Activated CD4-positive, alpha-beta T cell treated with anti-CD3 and anti-CD28 coated beads, Interleukin-2, amount 10 ng/mL, durations not matched to agents 7 days and 5 days (primary cell): ENCODE data around the gene RSAD2. TPM values are rescaled to one million over a fixed set of nuclear protein-coding genes. Genes with fewer than 3 reads are reported as not detected.
A peak's percentile ranks its signal among the peaks of the same experiment; 100 is the strongest.
"Not testable (repeated sequence)": the region's sequence is repeated elsewhere in the genome, so short reads cannot be mapped to it uniquely, and the experiment has no call there.

Experiments
- CTCF ChIA-PET: fragments of 350-600 bp; sonication (Branson Sonifier 250); formaldehyde crosslinking; loops from one replicate; lab custom pipeline; 2021; ENCODE audit warnings: antibody characterized with exemption; lab: Charles Lee
- POLR2A ChIA-PET: fragments of 350-600 bp; sonication (Branson Sonifier 250); formaldehyde crosslinking; loops from one replicate; lab custom pipeline; 2021; ENCODE audit warnings: antibody characterized with exemption; lab: Charles Lee
- DNase-seq: peaks from one replicate; pipeline ENCODE4 v3.0.0-alpha.2; 2020
- H3K27ac Mint-ChIP-seq: one replicate; pipeline ENCODE4 v1.8.0; 2021; ENCODE audit warnings: mild to moderate bottlenecking, moderate library complexity, mixed read lengths
- H3K27me3 Mint-ChIP-seq: one replicate; pipeline ENCODE4 v1.8.0; 2021; ENCODE audit warnings: mixed read lengths
- H3K36me3 Mint-ChIP-seq: one replicate; pipeline ENCODE4 v1.8.0; 2021; ENCODE audit warnings: low read depth, mixed read lengths
- H3K4me1 Mint-ChIP-seq: one replicate; pipeline ENCODE4 v1.8.0; 2021; ENCODE audit warnings: mixed read lengths
- H3K4me3 Mint-ChIP-seq: one replicate; pipeline ENCODE4 v1.8.0; 2021; ENCODE audit warnings: mild to moderate bottlenecking, moderate library complexity, mixed read lengths
- H3K9me3 Mint-ChIP-seq: one replicate; pipeline ENCODE4 v1.8.0; 2021; ENCODE audit warnings: mixed read lengths
- total RNA-seq, 2 experiments: library from RNA; stranded (reverse); gene quantifications; one replicate each; pipeline ENCODE4 v1.2.3, GENCODE V29; 2021

The RSAD2 gene
- total RNA-seq, 2 experiments from 2014 or later: 100 to 101 TPM

DNA sequence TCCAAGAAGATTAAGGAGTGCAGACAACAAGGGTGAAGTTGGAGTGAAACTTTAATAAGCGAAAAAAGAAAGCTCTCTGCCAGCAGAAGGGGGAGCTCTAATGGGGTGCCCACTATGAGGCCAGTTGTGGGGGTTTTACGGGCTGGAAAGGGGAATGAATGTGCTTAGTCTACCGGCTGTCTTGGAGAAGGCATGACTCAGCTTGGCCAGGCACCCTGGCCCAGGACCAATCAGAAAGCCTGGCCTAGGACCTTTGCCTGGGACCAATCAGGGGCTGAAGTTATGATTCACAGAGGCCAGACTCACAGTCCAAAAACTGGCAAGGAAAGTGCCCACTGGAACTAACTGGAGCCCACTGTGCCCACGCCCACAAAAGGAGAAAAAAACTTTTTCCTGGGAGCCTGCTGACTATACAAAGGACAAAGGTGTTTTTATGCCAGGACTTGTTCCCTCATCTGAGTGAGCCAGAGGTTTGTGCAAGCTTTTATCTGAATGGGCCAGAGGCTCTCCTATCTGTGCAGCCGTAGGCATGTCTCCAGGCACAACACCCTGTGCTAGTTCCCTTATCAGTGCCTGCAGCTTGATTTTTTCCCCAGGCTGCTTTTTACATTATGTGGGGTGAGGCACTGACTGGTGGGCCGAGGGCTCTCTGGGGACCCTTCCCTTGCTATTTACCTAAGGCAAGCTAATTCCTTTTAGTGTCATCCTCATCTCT is 30.5 kb upstream of the RSAD2 start:
- H3K27me3 Mint-ChIP-seq: no peaks in the 10 kb centered on the region
- H3K27ac Mint-ChIP-seq: no peak overlapping the region
- peaks cover 91% of the 10 kb centered on the region for H3K36me3 Mint-ChIP-seq
- H3K4me3 Mint-ChIP-seq: no peak overlapping the region
- POLR2A ChIA-PET: no interaction called here
- CTCF ChIA-PET: interaction anchor here (1.5 to 2.5 kb wide), 2 partner anchors 10 to 14 kb away, joined by 3 to 21 read pairs; no protein-coding TSS in a partner anchor
- H3K4me1 Mint-ChIP-seq: peaks cover 34% of the 10 kb centered on the region
- no peak for DNase-seq
- peaks cover 50% of the 10 kb centered on the region for H3K9me3 Mint-ChIP-seq

DNA sequence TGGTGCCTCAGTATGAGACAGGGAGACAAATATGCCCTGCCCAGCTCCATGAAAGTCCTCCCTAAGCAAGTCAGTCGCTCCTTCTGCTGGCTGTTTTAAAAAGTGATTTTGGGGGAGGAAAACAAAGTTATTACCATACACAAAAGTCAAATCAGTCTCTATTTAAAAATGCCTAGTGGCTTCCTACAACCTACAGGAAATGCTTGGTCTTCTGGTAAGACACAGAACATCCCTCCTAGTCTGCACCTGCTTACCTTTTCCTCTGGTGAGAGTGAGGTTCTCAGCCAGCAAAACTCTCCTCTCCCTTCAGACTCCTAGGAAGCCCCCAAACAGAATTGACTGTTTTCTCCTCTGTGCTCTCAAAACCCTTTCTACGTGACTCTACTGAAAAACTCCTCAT is 25.4 kb upstream of the RSAD2 start:
- Mint-ChIP-seq H3K36me3 (peaks cover 95% of the 10 kb centered on the region), H3K27ac (no peak overlapping the region), H3K4me1 (peaks cover 74% of the 10 kb centered on the region), H3K9me3 (peaks cover 13% of the 10 kb centered on the region), H3K4me3 (no peak overlapping the region), H3K27me3 (no peaks in the 10 kb centered on the region)
- DNase-seq: no peak
- POLR2A ChIA-PET: no interaction called here
- CTCF ChIA-PET: no interaction called here

DNA sequence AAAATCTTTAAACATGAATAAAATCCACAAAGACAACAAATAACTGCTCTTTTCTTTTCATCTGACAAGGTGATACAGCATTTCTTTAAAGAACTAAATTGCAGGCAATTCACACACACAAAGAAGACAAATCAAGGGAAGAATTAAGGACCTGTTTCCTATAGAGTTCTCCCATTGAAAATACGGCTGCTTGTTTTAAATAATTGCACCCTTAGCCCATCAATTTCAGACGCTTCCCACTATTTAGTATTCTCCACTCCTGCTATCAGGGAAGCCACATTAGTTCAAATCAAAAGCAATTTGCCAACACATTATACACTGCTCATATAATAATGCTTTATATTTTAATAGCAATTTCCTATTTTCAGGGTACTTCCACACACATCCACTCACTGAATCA is 23.2 kb upstream of the RSAD2 start:
- peaks cover 77% of the 10 kb centered on the region for H3K4me1 Mint-ChIP-seq
- peaks cover 11% of the 10 kb centered on the region for H3K9me3 Mint-ChIP-seq
- ChIA-PET POLR2A (no interaction called here), CTCF (interaction anchor here (0.6 to 1.0 kb wide), 2 partner anchors 12 to 75 kb away, joined by 3 read pairs; no protein-coding TSS in a partner anchor)
- no peak for DNase-seq
- peak overlapping the region; percentile 46 for H3K27ac Mint-ChIP-seq
- peaks cover 93% of the 10 kb centered on the region for H3K36me3 Mint-ChIP-seq
- H3K27me3 Mint-ChIP-seq: no peaks in the 10 kb centered on the region
- H3K4me3 Mint-ChIP-seq: no peak overlapping the region

DNA sequence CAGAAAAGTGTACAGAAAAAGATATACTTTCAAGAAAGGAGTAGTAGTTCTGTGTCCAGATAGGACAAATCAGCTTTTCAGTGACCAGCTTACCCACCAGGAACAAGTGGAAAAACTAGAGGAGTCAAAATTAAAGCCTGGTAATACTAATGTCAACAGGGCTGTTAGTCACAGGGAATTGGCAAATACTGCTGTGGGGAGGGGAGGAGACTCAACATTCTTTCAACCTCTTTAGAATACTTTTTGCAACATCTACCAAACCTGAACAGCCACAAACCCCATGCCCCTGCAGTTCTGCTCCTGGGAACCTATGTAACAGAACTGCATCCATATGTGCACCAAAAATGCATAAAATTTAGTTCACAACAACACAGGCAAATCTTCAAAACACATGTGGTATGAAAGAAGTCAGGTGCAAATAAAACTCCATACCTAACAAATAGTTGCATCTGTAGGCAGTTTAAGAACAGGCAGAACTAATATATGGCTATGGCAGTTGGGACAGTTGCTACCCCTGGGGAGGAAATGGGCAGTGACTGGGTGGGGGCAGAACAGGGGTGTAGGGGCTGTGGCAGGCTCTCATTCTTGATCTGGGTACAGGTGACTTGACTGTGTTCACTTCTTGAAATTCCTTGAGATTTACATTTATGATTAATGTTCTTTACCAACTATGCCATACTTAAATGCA is 21.6 kb upstream of the RSAD2 start:
- Mint-ChIP-seq H3K4me1 (peaks cover 79% of the 10 kb centered on the region), H3K9me3 (peaks cover 22% of the 10 kb centered on the region), H3K27me3 (no peaks in the 10 kb centered on the region), H3K4me3 (no peak overlapping the region), H3K36me3 (peaks cover 93% of the 10 kb centered on the region), H3K27ac (peak overlapping the region; percentile 3)
- POLR2A ChIA-PET: no interaction called here
- no peak for DNase-seq
- CTCF ChIA-PET: no interaction called here

DNA sequence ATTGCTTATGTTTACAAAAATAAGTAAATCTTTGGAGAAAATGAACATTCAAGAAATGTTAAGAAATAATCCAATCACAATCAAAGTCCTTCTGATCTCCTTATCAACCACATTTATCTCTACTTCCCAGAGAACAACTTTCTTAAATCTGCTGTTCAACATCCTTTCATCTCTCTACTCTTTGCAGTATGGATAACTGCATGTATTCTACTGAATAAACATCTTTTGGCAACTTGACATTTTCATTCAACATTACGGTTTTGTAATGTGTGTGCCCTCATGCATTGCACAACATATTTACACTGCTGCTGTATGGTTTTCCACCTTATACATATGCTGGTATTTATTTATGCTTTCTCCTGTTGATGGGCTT is 21.0 kb upstream of the RSAD2 start:
- ChIA-PET POLR2A (no interaction called here), CTCF (interaction anchor here (0.6 kb wide), 1 partner anchor 20 kb away, joined by 3 read pairs; no protein-coding TSS in a partner anchor)
- Mint-ChIP-seq H3K9me3 (peaks cover 26% of the 10 kb centered on the region), H3K4me1 (peaks cover 79% of the 10 kb centered on the region), H3K27ac (peak overlapping the region; percentile 3), H3K27me3 (no peaks in the 10 kb centered on the region), H3K36me3 (peaks cover 93% of the 10 kb centered on the region), H3K4me3 (no peak overlapping the region)
- no peak for DNase-seq

DNA sequence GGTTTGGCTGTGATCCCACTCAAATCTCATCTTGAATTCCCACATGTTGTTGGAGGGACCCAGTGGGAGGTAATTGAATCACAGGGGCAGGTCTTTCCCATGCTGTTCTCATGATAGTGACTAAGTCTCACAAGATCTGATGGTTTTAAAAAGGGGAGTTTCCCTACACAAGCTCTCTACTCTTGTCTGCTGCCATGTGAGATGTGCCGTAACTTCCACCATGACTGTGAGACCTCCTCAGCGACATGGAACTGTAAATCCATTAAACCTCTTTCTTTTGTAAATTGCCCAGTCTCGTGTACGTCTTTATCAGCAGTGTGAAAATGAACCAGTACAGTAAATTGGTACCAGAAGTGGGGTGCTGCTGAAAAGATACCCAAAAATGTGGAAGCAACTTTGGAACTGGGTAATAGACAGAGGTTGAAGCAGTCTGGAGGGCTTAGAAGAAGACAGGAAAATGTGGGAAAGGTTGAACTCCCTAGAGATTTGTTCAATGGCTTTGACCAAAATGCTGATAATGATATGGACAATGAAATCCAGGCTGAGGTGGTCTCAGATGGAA is 19.0 kb upstream of the RSAD2 start:
- H3K27me3 Mint-ChIP-seq, POLR2A ChIA-PET, CTCF ChIA-PET, H3K4me3 Mint-ChIP-seq, DNase-seq: not testable (repeated sequence)
- Mint-ChIP-seq H3K9me3 (peaks cover 35% of the 10 kb centered on the region), H3K27ac (peak overlapping the region; percentile 19), H3K4me1 (peaks cover 85% of the 10 kb centered on the region), H3K36me3 (peaks cover 95% of the 10 kb centered on the region)

DNA sequence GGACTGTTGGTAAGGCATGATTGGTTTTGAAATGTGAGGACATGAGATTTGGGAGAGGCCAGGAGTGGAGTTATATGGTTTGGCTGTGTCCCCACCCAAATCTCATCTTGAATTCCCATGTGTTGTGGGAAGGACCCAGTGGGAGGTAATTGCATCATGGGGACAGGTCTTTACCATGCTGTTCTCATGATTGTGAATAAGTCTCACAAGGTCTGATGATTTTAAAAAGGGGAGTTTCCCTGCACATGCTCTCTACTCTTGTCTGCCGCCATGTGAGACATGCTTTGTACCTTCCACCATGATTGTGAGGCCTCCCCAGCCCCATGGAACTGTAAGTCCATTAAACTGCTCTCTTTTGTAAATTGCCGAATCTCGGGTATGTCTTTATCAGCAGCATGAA is 17.3 kb upstream of the RSAD2 start:
- no peak for DNase-seq
- H3K4me3 Mint-ChIP-seq: no peak overlapping the region
- peak overlapping the region; percentile 4 for H3K27ac Mint-ChIP-seq
- H3K36me3 Mint-ChIP-seq: peaks cover 92% of the 10 kb centered on the region
- H3K27me3 Mint-ChIP-seq: no peaks in the 10 kb centered on the region
- CTCF ChIA-PET: interaction anchor here (1.3 to 5.0 kb wide), 2 partner anchors 12 to 17 kb away, joined by 4 to 21 read pairs; partner anchors contain the start of gene RSAD2
- peaks cover 83% of the 10 kb centered on the region for H3K4me1 Mint-ChIP-seq
- POLR2A ChIA-PET: no interaction called here
- peaks cover 35% of the 10 kb centered on the region for H3K9me3 Mint-ChIP-seq

DNA sequence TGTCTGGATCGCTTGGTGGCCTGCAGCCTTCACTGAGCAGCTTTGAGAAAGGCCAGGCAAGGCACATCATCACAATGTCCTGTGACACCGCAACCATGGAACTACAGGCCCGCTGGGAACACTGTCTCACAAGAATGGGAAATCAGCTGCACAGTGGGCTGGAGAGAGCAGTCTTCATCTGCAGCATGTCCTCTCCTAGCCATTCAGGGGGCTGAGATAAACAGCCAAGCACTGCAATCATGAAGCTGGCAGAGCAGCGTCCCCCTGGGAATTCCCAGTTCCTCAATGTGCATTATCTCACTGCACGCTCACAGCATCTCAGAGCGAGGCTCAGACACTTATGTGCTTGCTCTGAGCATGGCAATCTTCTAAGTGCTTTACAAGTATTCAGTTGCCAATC is 13.8 kb upstream of the RSAD2 start:
- peaks cover 69% of the 10 kb centered on the region for H3K36me3 Mint-ChIP-seq
- peak overlapping the region; percentile 94 for H3K4me3 Mint-ChIP-seq
- H3K27me3 Mint-ChIP-seq: no peaks in the 10 kb centered on the region
- H3K4me1 Mint-ChIP-seq: peaks cover 75% of the 10 kb centered on the region
- H3K27ac Mint-ChIP-seq: peak overlapping the region; percentile 96
- POLR2A ChIA-PET: interaction anchor here (6.1 kb wide), 1 partner anchor 15 kb away, joined by 69 read pairs; the partner anchor contains the start of gene RSAD2
- H3K9me3 Mint-ChIP-seq: peaks cover 30% of the 10 kb centered on the region
- no peak for DNase-seq
- CTCF ChIA-PET: interaction anchor here (1.5 to 8.4 kb wide), 3 partner anchors 13 to 28 kb away, joined by 4 to 58 read pairs (median 21); partner anchors contain the start of gene RSAD2

DNA sequence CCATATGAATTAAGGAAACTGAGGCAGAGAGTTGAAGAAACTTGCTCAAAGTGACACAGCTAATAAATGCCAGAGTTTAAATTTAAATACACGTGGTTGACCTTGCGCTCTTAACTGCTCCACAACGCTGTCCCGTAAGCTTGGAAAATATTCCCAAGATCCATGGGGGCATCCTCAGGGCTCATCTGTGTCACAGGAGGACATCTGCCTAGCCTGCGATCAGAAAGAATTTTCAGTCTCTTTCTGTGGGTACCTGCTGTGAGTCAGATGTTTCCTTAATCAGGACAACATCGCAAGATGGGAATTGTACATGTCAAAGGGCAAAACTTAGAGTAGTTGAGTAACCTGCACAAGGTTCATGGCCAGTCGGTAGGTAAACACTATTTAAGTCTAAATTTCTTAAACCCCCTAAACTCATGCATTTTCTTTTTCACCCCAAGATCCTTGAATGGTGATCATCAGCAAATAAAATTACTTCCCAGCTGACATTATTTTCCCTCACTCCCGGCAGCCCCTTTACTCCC is 13.3 kb upstream of the RSAD2 start:
- POLR2A ChIA-PET: interaction anchor here (1.6 to 6.1 kb wide), 2 partner anchors 14 to 45 kb away, joined by 7 to 69 read pairs; partner anchors contain the start of gene RSAD2
- peak overlapping the region; percentile 96 for H3K27ac Mint-ChIP-seq

DNA sequence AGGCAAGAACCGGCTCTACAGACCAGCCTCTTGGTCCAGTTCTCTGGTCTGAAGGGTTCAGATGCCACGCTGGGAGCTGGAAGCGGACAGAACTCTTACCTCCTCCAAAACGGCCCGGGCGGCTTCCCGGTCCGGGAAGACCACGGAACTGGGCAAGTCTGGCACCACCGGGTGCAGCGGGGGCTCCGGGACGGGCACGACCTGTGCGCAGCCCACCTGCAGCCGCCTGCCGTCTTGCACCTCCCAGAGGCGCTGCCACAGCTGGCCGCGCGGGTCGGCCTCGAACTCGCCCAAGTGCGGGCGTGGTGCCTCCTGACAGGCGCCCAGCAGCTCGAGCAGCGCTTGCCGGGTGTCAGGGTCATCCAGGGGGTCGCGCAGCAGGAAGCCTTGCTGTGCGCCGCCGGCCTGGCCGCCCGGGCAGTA is 12.6 kb upstream of the RSAD2 start:
- DNase-seq: peak; percentile 23
- peak overlapping the region; percentile 96 for H3K27ac Mint-ChIP-seq
- H3K9me3 Mint-ChIP-seq: peaks cover 23% of the 10 kb centered on the region
- H3K36me3 Mint-ChIP-seq: peaks cover 67% of the 10 kb centered on the region
- H3K4me3 Mint-ChIP-seq: peak overlapping the region; percentile 94
- H3K27me3 Mint-ChIP-seq: no peaks in the 10 kb centered on the region
- peaks cover 71% of the 10 kb centered on the region for H3K4me1 Mint-ChIP-seq
- POLR2A ChIA-PET: interaction anchor here (1.2 to 6.1 kb wide), 3 partner anchors 14 to 45 kb away, joined by 3 to 69 read pairs (median 7); partner anchors contain the start of gene RSAD2
- CTCF ChIA-PET: interaction anchor here (0.7 to 8.4 kb wide), 8 partner anchors 9 to 50 kb away, joined by 3 to 58 read pairs (median 4); partner anchors contain the start of gene RSAD2

More for the DNA sequence above, 13.3 kb upstream of the RSAD2 start:
- peaks cover 26% of the 10 kb centered on the region for H3K9me3 Mint-ChIP-seq
- peaks cover 68% of the 10 kb centered on the region for H3K36me3 Mint-ChIP-seq
- H3K4me3 Mint-ChIP-seq: peak overlapping the region; percentile 94
- H3K4me1 Mint-ChIP-seq: peaks cover 75% of the 10 kb centered on the region
- no peaks in the 10 kb centered on the region for H3K27me3 Mint-ChIP-seq
- CTCF ChIA-PET: interaction anchor here (1.0 to 8.4 kb wide), 4 partner anchors 13 to 50 kb away, joined by 3 to 58 read pairs (median 4); partner anchors contain the start of gene RSAD2
- DNase-seq: no peak

DNA sequence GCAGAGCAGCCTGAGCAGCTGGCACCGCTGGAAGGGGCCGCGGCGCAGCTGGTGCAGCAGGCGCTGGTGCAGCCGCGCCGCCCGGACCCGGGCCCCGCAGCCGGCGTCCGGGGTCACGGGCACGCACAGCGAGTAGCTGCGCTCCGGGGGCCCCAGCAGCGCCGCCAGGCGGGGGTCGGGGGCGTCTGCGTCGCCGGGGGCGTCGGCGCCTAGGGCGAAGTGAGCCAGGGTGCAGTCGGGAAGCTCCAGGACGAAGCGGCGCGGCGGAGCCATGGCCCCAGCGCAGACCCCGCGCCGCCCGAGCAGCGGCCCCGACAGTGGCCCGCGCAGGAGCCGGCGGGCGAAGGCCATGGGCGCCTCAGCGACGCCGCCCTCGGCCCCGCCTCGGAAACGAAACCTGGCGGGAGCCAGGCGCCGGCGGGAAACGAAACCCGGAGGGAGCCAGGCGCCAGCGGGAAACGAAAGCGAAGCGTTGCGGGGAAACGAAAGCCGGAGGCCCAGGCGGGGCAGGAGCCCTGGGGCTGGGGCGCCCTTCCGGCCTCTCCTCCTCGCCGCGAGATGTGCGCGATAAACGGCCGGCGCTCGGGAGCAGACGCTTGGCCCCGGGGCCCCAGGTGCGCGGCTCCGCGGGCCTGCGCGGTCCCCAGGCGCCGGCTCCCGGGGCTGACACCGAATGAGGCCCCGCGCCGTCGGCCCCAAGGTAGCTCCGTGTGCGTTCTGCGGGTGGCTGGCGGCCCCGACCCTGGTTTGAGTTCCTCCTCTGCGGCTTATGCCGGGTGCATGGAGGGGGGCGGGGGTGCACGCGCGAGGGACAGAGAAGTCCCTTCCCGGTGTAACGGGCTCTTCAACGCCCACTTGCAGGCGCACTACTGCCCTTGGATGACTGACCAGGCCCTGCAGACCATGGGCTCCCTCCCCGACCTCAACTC is 12.0 kb upstream of the RSAD2 start, which contains the start of gene CMPK2:
CMPK2 (minus strand) TSS at position 562 of the 929 bp plus-strand sequence; CDS start at position 351, 211 bp downstream.
- Mint-ChIP-seq H3K27me3 (no peaks in the 10 kb centered on the region), H3K36me3 (peaks cover 65% of the 10 kb centered on the region), H3K4me1 (peaks cover 65% of the 10 kb centered on the region), H3K27ac (peak within 1 kb of the TSS; percentile 100), H3K4me3 (peak within 1 kb of the TSS; percentile 96), H3K9me3 (peaks cover 18% of the 10 kb centered on the region)
- DNase-seq: peak; percentile 93
- POLR2A ChIA-PET: interaction anchor here (0.6 to 6.1 kb wide), 4 partner anchors 13 to 51 kb away, joined by 3 to 69 read pairs (median 5); partner anchors contain the start of gene RSAD2
- CTCF ChIA-PET: interaction anchor here (0.7 to 8.4 kb wide), 10 partner anchors 9 to 49 kb away, joined by 3 to 58 read pairs (median 4); partner anchors contain the start of gene RSAD2
